Liver (tissue), 9 donors: ENCODE results near the gene PAQR9. TPM values are rescaled to one million over a fixed set of nuclear protein-coding genes. Genes with fewer than 3 reads are reported as not detected.

Experiments used
- DNase-seq: peaks from one replicate; pipeline ENCODE4 v3.0.0-alpha.2; 2017; ENCODE audit warnings: low spot score
- H3K27ac ChIP-seq, 2 donors: one replicate each; pipeline ENCODE4 v1.7.0; 2013; ENCODE audit warnings: inconsistent platforms in 2 of 2, low read length in 2 of 2, control low read depth in 1 of 2, low read depth in 1 of 2, mild to moderate bottlenecking in 1 of 2
- H3K27me3 ChIP-seq, 4 donors: one replicate each; pipeline versions ENCODE4 v1.6.1 to v1.7.0; 2013; ENCODE audit warnings: low read length in 3 of 4, inconsistent platforms in 1 of 4, mild to moderate bottlenecking in 1 of 4, moderate library complexity in 1 of 4; ENCODE audit not compliant: control insufficient read depth in 4 of 4, insufficient read depth in 4 of 4
- H3K36me3 ChIP-seq, 4 donors: one replicate each; pipeline versions ENCODE4 v1.6.1 to v1.7.0; 2013; ENCODE audit warnings: low read length in 3 of 4, mild to moderate bottlenecking in 3 of 4, low read depth in 1 of 4, moderate library complexity in 1 of 4; ENCODE audit not compliant: control insufficient read depth in 4 of 4, insufficient read depth in 3 of 4
- H3K4me1 ChIP-seq, 4 donors: one replicate each; pipeline versions ENCODE4 v1.6.1 to v1.7.0; 2013; ENCODE audit warnings: low read length in 3 of 4, mild to moderate bottlenecking in 3 of 4, moderate library complexity in 1 of 4; ENCODE audit not compliant: control insufficient read depth in 4 of 4, insufficient read depth in 4 of 4
- H3K4me3 ChIP-seq, 3 donors: one replicate each; pipeline versions ENCODE4 v1.6.1 to v1.7.0; 2013; ENCODE audit warnings: low read length in 3 of 3, control low read depth in 1 of 3, low read depth in 1 of 3, mild to moderate bottlenecking in 1 of 3
- H3K9ac ChIP-seq, 2 donors: one replicate each; pipeline ENCODE4 v1.7.0; 2013; ENCODE audit warnings: low read length in 2 of 2, mild to moderate bottlenecking in 2 of 2, moderate library complexity in 2 of 2, control low read depth in 1 of 2, low read depth in 1 of 2
- H3K9me3 ChIP-seq, 4 donors: one replicate each; pipeline versions ENCODE4 v1.6.1 to v1.7.0; 2013; ENCODE audit warnings: low read length in 3 of 4; ENCODE audit not compliant: control insufficient read depth in 4 of 4
- ATF3 ChIP-seq: IDR thresholded peaks from 2 replicates; pipeline ENCODE4 v1.6.1; 2016; ENCODE audit warnings: antibody characterized with exemption
- CTCF ChIP-seq: fragments of 150-350 bp; IDR thresholded peaks from 2 replicates; pipeline ENCODE4 v1.5.1; 2017; ENCODE audit warnings: improper control_type of control experiment, low read depth, low read length; ENCODE audit not compliant: missing input control
- EGR1 ChIP-seq, 2 donors: IDR thresholded peaks; 2 replicates each; pipeline ENCODE4 v1.6.1; 2016 to 2018; ENCODE audit warnings: antibody characterized with exemption in 2 of 2, low read depth in 2 of 2
- FOXA1 ChIP-seq: IDR thresholded peaks from 2 replicates; pipeline ENCODE4 v1.6.1; 2016; ENCODE audit warnings: antibody characterized with exemption
- FOXA2 ChIP-seq: IDR thresholded peaks from 2 replicates; pipeline ENCODE4 v1.6.1; 2016; ENCODE audit warnings: antibody characterized with exemption
- GABPA ChIP-seq, 2 donors: IDR thresholded peaks in 1 of 2; conservative IDR thresholded peaks in 1 of 2; 2 replicates each; pipeline ENCODE4 v1.6.1; 2016; ENCODE audit warnings: antibody characterized with exemption in 2 of 2, mild to moderate bottlenecking in 1 of 2, moderate library complexity in 1 of 2
- HNF4A ChIP-seq, 2 donors: conservative IDR thresholded peaks; 2 replicates each; pipeline ENCODE4 v1.6.1; 2016; ENCODE audit warnings: antibody characterized with exemption in 2 of 2, mild to moderate bottlenecking in 2 of 2
- HNF4G ChIP-seq: IDR thresholded peaks from 2 replicates; pipeline ENCODE4 v1.6.1; 2016; ENCODE audit warnings: antibody characterized with exemption
- JUND ChIP-seq, 2 donors: IDR thresholded peaks; 2 replicates each; pipeline ENCODE4 v1.6.1; 2016; ENCODE audit warnings: antibody characterized with exemption in 2 of 2
- MAX ChIP-seq: IDR thresholded peaks from 2 replicates; pipeline ENCODE4 v1.6.1; 2016; ENCODE audit warnings: antibody characterized with exemption
- NR2F2 ChIP-seq: IDR thresholded peaks from 2 replicates; pipeline ENCODE4 v1.6.1; 2016; ENCODE audit warnings: antibody characterized with exemption
- RAD21 ChIP-seq, 2 donors: IDR thresholded peaks; 2 replicates each; pipeline ENCODE4 v1.6.1; 2016; ENCODE audit warnings: antibody characterized with exemption in 2 of 2, mild to moderate bottlenecking in 2 of 2
- REST ChIP-seq: IDR thresholded peaks from 2 replicates; pipeline ENCODE4 v1.6.1; 2016; ENCODE audit warnings: antibody characterized with exemption, mild to moderate bottlenecking
- RXRA ChIP-seq, 2 donors: IDR thresholded peaks; 2 replicates each; pipeline ENCODE4 v1.6.1; 2017 to 2018; ENCODE audit warnings: antibody characterized with exemption in 2 of 2, mild to moderate bottlenecking in 1 of 2
- SP1 ChIP-seq: IDR thresholded peaks from 2 replicates; pipeline ENCODE4 v1.6.1; 2018; ENCODE audit warnings: antibody characterized with exemption, mild to moderate bottlenecking
- TAF1 ChIP-seq: conservative IDR thresholded peaks from 2 replicates; pipeline ENCODE4 v1.6.1; 2016; ENCODE audit warnings: antibody characterized with exemption, mild to moderate bottlenecking
- YY1 ChIP-seq: IDR thresholded peaks from 2 replicates; pipeline ENCODE4 v1.6.1; 2016; ENCODE audit warnings: antibody characterized with exemption, mild to moderate bottlenecking
- ZBTB33 ChIP-seq: IDR thresholded peaks from 2 replicates; pipeline ENCODE4 v1.6.1; 2016; ENCODE audit warnings: antibody characterized with exemption
- WGBS: extraction: QIAGEN DNeasy Blood & Tissue Kit; methylation state at CpG from one replicate; pipeline ENCODE4 v1.1.7; 2013; 5-methylcytosine and 5-hydroxymethylcytosine counted together
- polyA plus RNA-seq, 2 donors: library from polyadenylated mRNA; stranded (reverse) in 1 of 2; unstranded in 1 of 2; fragments of 200-250 nt in 1 of 2; fragments of >200 nt in 1 of 2; fragmentation: Nextera tagmentation in 1 of 2; extraction: Ambion mirVana in 1 of 2; gene quantifications; one replicate each; pipeline versions ENCODE4 v1.2.1 to v1.2.3, GENCODE V29; 2013 to 2015
- total RNA-seq, 2 donors: library from RNA; depleted of rRNA; stranded (reverse); fragments of >200 nt; gene quantifications; one replicate each; pipeline ENCODE4 v1.2.3, GENCODE V29; 2014
- donor health status: healthy.
- donor health status: healthy.
- donor health status: healthy.
- donor health status: healthy.
- donor health status: healthy.

Gene PAQR9
- total and polyA plus RNA-seq, 4 donors: 3.6 to 24.3 (median 12.6) TPM

GRCh38 chr3:142941373-142942123, 21.9 kb downstream of the PAQR9 start:
- Histone ChIP-seq H3K9ac (peak overlapping the region in 1 of 2 donors; percentile 8), H3K4me3 (peak overlapping the region in 1 of 3 donors; percentile 2)
- no peak for DNase-seq

More at GRCh38 chr3:142941373-142942123, 21.9 kb downstream of the PAQR9 start:
- WGBS: 33% methylated on average over 8 of the region's 8 CpGs
- peak overlapping the region; percentile 37 to 73 for H3K27ac ChIP-seq
- peak; percentile 97 for TF ChIP-seq RXRA (IDR thresholded peaks at IDR 0.05)
- no peak for TF ChIP-seq CTCF
- TF ChIP-seq GABPA (IDR thresholded peaks at IDR 0.05 in 1 of 2, conservative IDR thresholded peaks at IDR 0.05 in 1 of 2): peak in 1 of 2 donors; percentile 20
- peak; percentile 80 for TF ChIP-seq ATF3
- TF ChIP-seq FOXA1: peak; percentile 51
- TF ChIP-seq EGR1 (IDR thresholded peaks at IDR 0.05; ENCODE audit: low read depth in 2 of 2): peak in 1 of 2 donors; percentile 70
- TF ChIP-seq NR2F2: peak; percentile 71
- TF ChIP-seq FOXA2: peak; percentile 73
- TF ChIP-seq HNF4A (conservative IDR thresholded peaks at IDR 0.05): peak; percentile 99 to 100
- peak; percentile 86 for TF ChIP-seq YY1
- peak; percentile 98 for TF ChIP-seq SP1
- peak; percentile 45 to 58 for TF ChIP-seq RAD21 (IDR thresholded peaks at IDR 0.05)
- TF ChIP-seq TAF1: peak; percentile 85
- TF ChIP-seq HNF4G: peak; percentile 99
- peak; percentile 85 for TF ChIP-seq ZBTB33
- TF ChIP-seq JUND (IDR thresholded peaks at IDR 0.05): peak; percentile 87 to 88
- TF ChIP-seq MAX: peak; percentile 90
- TF ChIP-seq REST: peak; percentile 55
- H3K27me3 ChIP-seq: no peaks in the 10 kb centered on the region
- H3K4me1 ChIP-seq: peaks cover 12 to 58% (median 50%) of the 10 kb centered on the region in 4 donors
- H3K36me3 ChIP-seq: no peaks in the 10 kb centered on the region
- no peaks in the 10 kb centered on the region for H3K9me3 ChIP-seq
